Tongue (tissue), 2 donors: ENCODE results near the gene BTN1A1. TPM values are rescaled to one million over a fixed set of nuclear protein-coding genes. Genes with fewer than 3 reads are reported as not detected.
"Not testable (repeated sequence)": the region's sequence is repeated elsewhere in the genome, so short reads cannot be mapped to it uniquely, and the experiment has no call there.

Experiments used
- DNase-seq: peaks from one replicate; pipeline ENCODE4 v3.0.0-alpha.2; 2015
- total RNA-seq: library from RNA; depleted of rRNA; stranded (reverse); fragments of >200 nt; gene quantifications from one replicate; pipeline ENCODE4 v1.2.3, GENCODE V29; 2014

The BTN1A1 gene, protein sequence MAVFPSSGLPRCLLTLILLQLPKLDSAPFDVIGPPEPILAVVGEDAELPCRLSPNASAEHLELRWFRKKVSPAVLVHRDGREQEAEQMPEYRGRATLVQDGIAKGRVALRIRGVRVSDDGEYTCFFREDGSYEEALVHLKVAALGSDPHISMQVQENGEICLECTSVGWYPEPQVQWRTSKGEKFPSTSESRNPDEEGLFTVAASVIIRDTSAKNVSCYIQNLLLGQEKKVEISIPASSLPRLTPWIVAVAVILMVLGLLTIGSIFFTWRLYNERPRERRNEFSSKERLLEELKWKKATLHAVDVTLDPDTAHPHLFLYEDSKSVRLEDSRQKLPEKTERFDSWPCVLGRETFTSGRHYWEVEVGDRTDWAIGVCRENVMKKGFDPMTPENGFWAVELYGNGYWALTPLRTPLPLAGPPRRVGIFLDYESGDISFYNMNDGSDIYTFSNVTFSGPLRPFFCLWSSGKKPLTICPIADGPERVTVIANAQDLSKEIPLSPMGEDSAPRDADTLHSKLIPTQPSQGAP
- not detected for total RNA-seq

DNA sequence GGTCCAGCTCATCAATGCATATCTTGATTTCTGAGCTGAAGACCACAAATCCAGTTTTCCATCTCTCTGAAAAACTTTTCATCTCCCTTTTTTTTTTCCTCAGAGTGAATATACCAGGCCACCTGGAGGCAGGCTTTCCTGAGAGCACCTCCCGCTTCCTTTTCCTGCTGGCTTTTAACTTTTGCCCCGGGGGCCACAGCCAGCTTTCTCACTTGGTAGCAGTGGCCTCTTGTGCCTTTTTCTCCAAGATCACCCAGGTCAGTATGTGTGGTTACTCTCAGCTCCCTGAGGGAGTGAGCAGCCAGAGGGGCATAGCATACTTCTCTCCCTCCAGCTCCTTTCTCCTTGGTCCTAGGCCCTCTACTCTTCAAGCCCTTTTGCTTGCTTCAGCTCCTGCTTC lies at the start of gene BTN1A1:
BTN1A1 (plus strand) TSS at position 202 of the 400 bp plus-strand sequence. CDS start 984 bp downstream, outside the sequence.
- no peak for DNase-seq

DNA sequence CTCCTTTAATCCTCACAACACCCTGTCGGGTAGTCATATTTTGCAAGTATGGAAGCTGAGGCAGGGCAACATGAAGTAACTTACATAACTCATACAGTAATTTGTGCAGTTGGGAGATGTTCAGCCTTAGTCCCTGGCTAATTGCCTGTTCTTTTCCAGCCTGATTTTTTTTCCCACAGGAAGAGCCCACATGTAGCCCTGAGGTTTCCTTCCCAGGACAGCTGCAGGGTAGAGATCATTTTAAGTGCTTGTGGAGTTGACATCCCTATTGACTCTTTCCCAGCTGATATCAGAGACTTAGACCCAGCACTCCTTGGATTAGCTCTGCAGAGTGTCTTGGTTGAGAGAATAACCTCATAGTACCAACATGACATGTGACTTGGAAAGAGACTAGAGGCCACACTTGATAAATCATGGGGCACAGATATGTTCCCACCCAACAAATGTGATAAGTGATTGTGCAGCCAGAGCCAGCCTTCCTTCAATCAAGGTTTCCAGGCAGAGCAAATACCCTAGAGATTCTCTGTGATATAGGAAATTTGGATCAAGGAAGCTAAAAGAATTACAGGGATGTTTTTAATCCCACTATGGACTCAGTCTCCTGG lies 47.4 kb upstream of the BTN1A1 start:
- DNase-seq: no peak

DNA sequence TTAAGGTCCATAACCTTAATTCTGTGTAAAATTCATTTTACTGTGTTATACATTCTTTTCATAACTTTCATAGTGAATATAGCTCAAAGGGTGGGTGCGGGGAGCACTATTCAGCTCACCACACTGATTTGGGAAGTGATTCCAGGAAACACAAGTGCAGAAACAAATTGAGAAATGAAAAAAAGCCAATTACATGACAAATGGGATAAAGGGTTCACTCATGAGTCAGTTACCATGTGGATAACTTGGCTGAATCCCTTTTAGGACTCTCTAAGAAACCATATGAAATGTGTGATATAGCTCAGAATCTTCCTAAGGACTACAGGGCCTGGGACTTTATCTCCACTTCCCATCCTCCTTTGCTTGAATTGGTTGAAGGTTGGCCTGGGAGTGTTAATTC lies 45.5 kb upstream of the BTN1A1 start:
- no peak for DNase-seq

DNA sequence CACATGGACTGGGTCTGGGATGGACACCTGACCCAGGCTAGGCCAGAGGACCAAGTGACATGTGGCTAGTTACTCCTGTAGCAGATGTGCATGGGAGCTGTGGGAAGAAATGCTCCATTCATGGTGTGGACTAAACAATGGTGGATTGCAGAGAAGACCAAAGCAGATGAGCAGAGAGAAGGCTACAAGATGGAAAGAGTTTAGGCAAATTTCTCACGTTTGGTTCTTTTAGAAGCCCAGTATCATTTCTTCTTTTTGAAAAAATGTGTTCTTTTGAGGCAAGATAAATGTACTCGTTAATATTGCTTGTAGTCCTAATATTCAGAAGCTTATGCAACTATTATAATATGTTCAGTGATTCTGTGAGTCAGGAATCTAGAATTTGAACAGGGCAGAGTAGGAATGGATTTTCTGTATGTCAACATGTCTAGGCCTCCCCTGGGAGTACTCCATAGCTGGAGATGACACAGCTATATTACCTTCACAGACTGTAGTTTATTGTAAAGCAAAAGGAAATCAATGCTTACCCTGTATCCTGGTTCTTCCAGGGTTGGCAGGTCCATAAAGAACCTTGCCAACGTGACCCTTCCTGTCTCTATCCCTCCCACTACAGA lies 44.6 kb upstream of the BTN1A1 start:
- no peak for DNase-seq

DNA sequence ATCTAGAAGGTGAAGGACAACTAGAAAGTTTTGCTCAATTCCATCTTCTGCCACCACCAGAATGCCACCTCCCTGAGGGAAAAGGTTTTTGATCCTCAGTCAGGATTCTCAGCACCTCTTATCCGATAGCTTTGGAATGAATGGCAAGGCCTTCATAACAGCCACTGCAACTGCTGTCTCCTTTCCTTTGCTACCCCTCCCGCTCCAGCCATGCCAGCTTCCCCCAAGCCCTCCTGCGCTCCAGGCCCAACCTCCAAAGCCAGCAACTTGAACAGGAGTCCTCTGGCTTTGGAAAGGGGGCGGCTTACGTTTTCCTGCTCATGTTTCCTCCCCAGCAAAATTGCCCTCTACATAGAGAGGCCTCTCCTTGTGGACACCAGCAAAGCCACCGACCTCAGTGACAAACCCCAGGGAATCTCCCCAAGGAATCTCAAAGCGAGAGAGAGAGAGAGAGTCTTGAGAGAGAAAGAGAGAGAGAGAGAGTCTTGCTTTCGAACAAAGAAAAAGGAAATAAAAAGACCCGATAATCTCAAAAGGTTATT lies 42.8 kb upstream of the BTN1A1 start:
- no peak for DNase-seq

DNA sequence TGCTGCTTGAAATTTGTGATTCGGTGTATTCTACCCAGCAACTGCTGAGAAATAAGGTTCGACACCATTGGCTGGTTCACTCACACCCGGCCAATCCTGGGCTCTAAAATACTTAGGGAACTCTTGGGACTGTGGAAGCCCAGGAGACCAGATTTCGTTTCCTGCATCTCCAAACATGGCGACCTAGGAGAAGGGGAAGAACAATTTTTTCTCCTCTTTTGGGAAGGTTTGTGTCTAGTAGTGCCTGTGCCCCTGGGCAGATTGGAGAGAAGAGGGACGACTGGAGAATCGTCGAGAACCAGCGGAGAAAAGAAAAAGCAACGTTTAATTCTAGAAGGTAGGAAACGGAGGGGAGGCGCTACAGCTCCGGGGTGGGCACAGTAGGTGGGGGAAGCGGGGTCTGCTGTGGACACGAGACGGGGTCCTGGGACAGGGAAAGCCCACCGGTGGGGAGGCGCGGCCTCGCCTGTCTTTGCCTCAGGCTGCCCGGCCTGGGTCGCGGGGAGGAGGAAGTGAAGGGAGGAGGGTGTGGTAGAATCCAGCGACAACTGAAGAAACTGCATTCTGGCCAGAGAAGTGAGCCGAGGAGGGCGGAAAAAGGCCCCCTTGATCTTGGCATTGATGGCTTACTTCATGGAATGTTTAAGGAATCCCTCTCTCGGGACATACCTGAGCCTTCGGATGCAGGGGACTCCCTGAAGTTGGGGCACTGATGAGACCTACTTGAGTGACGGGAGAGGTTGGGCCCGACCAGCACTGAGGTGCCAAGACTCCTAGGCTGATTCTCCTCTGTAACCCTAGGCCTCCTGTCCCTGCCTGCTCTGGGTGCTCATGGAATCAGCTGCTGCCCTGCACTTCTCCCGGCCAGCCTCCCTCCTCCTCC lies 42.1 kb upstream of the BTN1A1 start, which contains the start of gene BTN2A1:
BTN2A1 (plus strand) TSS at position 150 of the 883 bp plus-strand sequence; CDS start at position 832, 682 bp downstream.
- peak; percentile 97 for DNase-seq

DNA sequence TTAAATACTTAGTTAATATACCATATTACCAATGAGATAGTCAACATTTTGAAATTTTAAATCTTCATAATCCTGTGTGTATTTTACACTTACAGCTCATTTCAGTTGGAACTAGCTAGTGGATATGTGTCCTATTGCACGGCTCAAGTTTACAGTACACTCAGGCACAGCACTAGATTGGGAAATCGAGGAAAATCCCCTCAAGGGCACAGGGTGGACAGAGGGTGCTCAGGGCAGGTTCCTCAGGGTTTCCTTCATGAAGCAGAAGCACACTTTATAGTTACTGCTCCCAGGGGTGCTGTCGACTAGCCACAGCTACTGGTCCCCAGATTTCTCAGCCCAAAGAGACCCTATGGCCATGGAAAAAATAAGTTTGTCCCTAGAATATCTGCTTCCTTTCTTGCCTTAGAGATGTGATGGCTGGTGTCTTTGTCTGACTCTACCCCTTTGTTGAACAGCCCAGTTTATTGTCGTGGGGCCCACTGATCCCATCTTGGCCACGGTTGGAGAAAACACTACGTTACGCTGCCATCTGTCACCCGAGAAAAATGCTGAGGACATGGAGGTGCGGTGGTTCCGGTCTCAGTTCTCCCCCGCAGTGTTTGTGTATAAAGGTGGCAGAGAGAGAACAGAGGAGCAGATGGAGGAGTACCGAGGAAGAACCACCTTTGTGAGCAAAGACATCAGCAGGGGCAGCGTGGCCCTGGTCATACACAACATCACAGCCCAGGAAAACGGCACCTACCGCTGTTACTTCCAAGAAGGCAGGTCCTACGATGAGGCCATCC lies 40.9 kb upstream of the BTN1A1 start:
- DNase-seq: no peak

DNA sequence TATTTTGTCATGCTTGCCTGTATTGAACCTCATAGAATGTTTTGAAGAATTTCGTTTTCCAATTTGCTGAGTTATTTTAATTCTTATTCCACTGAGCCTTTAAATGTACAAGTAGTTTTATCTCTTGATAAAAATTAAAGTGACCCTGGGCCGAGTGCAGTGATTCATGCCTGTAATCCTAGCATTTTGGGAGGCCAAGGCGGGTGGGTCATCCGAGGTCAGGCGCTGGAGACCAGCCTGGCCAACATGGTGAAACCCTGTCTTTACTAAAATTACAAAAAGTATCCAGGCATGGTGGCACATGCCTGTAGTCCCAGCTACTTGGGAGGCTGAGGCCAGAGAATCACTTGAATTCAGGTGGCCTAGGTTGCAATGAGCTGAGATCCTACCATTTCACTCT lies 38.8 kb upstream of the BTN1A1 start:
- DNase-seq: not testable (repeated sequence)

DNA sequence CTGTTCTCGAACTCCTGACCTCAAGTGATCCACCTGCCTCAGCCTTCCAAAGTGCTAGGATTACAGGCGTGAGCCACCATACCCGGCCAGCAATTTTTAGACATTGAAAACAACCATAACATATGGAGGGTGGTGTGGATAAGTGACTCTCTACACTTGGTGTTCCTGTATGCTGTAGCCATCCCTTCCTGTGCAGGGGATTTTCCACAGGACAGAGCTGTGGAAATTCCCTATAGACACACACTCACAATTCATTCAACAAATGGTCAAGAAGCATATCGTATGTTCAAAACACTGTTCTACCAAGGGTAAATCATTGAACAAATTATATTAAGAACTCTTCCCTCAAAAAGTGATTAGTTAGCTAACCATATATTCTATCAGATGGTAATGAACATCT lies 36.1 kb upstream of the BTN1A1 start:
- DNase-seq: no peak

DNA sequence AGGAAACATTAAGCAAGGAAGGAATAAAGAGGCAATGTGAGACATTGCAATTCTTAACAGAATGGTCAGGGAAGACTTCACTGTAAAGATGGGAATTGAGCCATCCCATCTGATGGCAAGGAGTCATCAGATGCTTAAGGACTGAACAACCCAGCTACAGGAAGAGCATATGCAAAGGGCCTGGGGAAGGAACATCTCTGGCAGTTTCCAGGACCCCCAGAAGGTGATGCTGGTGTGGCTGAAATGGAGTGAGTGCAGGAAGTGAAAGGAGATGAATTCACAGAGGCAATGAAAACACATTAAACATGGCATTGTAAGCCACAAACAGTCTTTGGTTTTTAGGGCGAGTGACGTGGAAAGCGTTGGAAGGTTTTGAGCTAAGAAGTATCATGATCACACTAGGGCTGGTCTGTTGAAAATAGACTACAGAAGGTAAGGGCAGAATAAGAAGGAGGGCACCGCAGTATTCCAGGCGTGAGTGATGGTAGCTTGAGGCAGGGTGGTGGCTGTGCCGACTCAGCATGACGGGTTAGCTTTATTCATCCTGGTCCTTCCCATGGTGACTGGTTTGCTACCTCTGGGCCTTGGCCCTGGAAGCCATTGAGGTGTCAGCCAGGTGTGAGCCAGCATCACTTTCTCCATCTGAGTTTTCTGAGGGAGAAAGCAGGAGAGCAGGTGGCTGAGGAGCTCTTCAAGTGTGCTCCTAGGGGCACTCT lies 35.5 kb upstream of the BTN1A1 start:
- DNase-seq: no peak

DNA sequence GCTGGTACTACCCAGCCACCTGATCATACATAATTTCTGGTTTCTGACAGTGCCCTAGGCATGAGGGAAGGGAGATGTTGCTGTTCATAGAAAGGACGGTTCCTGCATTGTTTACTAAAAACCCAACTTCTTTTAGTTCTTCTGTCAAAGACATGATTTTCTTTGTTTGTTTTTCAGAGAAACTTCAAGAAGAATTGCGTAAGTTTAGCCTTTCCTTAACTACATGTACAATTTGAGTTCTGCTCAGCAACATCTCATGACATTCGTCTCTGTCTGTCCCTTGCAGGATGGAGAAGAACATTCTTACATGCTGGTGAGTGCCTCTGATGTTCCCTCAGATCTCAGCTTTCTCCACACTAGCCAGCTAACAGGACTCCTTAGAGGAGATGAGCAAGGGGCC lies 34.3 kb upstream of the BTN1A1 start:
- no peak for DNase-seq

DNA sequence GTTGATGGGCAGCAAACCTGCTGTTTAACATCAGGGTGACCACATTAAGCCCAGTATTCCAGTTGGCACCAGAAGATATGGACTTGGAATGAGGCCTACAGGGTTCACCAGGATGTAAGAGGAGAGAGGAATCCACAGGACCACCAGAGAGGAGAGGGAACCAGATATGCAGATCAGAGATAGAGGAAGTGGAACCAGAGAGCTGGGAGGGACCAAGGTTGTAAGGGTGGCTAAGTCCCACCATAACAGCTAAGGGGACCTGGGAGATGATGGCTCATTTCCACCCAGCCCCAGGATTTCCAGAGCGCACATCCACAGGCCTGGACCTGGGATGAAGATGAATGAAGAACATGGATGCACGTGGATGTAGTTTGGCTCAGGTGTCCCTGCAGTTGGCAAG lies 31.3 kb upstream of the BTN1A1 start:
- DNase-seq: no peak

DNA sequence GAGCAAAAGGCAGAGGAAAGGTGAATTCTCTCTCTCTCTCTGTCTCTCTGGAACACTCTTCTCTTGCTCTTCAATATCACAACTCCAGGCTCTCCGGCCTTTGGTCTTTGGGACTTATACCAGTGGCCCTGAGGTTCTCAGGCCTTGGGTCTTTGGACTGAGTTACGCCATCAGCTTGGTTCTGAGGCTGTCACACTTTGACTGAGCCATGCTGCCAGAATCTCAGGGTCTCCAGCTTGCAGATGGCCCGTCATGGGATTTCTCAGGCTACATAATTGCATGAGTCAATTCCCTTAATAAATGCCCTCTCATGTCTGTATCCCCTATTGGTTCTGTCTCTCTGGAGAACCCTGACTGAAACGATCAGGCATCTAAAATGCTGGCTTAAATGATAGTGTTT lies 29.5 kb upstream of the BTN1A1 start:
- no peak for DNase-seq

DNA sequence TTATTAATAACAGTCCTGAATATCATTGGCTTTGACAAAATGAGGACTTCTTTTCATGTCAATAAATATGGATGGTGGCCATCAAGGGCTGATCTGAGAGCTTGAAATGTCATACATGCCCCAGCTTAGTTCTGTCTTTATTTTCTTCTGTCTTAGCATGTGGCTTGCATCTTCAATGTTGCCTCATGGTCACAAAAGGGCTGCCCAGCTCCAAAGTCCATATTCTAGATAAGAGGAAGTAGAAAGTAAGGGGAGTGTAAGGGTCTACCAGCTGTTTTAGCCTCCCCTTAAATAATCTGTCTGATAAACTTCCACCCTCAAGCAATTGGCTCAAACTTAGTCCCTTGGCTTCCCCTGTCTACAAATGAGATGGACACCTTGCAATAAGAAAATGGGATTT lies 28.1 kb upstream of the BTN1A1 start:
- DNase-seq: no peak

DNA sequence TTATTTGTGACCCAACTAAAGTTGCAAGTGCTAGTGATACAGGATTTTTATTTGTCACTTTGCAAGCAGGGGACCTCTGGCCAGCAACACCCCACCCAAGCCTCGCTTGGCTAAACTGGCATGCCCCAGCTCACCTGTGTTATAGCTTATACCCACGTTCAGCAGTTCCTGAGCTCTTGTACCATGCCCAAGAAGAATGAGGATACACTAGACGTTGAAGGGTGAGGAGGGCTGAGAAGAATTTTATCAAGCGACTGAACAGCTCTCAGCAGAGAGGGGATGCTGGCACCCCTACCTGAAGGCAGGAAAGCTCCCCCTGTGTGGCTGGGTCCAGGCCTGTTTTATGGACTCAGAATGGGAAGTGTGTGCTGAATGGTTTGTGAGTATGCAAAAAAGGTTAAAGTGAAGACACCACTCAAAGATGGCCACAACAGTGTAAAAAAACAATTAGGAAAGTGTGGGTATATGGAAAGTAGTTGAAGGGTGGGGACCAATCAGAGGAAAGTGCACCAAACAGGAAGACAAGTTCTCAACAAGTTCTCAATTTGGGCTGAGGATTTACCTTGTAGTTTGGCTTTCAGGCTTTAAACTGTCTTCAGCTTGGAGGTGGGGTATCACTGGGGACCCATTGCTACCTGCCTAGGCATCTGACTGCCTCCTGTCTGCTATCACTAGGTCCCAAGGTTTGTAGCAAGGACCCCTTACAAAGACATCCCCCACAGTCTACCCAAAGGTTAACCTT lies 27.4 kb upstream of the BTN1A1 start:
- DNase-seq: no peak

DNA sequence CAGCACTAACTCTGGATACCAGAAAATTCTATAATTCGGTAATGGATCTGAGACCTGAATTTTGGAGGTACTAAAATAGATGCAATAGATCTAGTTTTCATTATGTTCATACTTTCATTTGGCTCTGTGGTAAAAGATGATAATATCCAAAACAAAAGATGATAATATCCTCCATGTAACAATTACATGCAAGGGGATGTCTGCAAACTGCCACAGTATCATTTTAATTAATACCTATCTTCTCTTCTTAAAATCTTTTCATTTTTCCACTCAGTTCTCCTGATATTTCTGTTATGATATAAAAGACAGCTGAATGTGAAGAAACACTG lies 26.7 kb upstream of the BTN1A1 start:
- no peak for DNase-seq

DNA sequence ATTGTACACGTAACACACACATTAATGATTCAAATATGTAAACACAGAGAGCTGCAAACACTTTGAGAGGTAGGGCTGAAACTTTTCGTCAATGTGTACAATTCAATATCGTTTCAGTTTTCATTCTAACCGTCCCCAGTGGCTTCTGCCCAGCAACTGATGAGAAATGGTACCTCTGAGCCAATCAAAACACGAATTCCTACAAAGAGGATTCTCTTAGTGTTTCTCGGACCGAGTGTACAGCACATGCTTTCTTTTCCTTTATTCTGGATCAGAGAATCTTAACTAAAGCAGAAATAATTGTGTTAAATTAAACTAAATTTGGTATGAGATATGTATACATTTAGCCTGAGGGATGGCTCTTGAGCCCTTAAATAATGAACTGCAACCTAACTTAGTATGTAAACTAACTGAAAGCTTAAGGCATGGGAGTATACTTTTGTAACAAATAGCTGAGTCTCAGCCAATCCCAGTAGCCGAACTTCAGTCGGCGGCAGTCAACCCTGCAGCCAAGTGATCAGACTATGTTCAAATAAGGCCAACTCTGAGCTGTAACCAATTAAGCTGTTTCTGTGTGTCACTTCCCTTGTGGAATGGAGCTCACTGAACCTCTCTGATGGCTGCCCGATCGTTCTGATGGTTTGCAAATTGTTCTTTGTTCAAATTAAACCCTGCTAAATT lies 26.2 kb upstream of the BTN1A1 start:
- peak; percentile 96 for DNase-seq

DNA sequence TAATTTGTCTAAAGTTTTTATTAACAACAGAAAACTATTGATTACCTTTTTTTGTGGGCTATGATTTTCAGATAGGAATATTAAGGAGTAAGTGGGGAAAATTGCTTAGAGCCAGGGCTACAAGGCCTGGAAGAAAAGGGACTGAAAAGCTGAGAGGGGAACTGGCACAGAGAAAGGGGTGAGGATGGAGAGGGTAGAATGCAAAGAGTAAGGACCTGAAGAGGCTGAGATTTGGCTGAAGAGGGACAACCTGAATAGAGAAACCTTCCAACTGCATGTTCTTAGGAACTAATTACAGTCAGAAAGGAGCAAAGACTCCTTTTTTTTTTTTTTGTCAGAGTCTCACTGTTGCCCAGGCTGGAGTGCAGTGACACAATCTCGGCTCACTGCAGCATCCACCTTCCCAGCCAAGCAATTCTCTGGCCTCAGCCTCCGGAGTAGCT lies 25.6 kb upstream of the BTN1A1 start:
- DNase-seq: no peak
